HFF-Myc (cell line): ENCODE data around the gene C15orf61.
A peak's percentile ranks its signal among the peaks of the same experiment; 100 is the strongest.

Source experiments
- DNase-seq: peaks from one replicate; pipeline ENCODE4 v3.0.0-alpha.2; 2011; ENCODE audit warnings: low read depth; ENCODE audit errors: extremely low read depth
- H3K4me3 ChIP-seq: replicated peaks from 2 replicates; pipeline ENCODE4 v1.5.1; 2011; ENCODE audit warnings: low read depth, mild to moderate bottlenecking, control low read depth, low read length
- TF ChIP-seq, protein P1 (sequence below): IDR thresholded peaks from 2 replicates; pipeline ENCODE4 v1.5.1; 2012; ENCODE audit warnings: mild to moderate bottlenecking, low read depth, low read length, control low read depth; ENCODE audit errors: missing control alignments

The C15orf61 gene

DNA sequence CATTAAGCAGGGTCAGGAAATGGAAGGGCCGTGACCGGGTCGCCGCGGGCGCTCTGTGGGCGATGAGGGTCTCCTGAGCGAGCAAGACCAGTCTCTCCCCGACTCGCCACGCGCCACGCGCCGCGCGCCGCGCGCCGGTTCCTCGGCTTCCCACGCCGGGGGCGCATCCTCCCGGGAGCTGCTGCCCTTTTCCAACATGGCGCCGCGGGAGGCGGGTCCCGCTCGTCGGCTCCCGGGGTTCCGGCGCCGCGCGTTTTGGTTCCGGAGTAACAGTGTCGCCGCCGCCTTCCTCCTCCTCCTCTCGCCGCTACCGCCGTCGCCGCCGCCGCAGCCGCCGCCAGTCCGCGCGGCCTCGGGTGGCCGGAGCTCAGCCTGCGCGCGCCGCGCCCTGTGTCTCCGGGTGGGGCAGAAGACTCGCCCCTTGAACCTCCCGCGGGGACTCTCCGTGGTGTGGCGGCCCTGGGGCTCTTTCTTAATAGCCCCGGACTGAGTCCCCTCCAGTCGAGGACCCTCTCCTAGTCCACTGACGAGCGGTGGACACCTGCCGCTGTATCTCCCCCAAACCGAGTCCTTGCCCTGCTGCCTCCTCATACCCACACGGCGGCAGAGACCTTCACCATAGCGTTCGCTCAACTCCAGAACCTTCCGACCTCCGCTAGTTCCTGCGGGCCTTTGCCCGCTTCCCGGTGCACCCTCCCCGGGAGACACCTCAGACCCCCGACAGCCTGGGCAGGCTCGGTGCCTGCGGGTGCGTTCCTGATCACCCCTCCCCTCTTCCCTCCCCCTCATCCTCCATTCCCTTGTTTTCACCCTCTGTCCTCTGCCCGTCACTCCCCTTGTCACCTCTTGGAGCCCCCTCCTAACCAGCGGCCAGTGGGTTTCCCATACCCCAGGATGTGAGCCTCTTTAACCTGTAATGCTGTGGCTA, 21.8 kb downstream of the C15orf61 start, which contains the start of gene MAP2K5:
TSS of gene MAP2K5 (plus strand) at position 284 of the 928 bp plus-strand sequence. CDS start at position 917, 633 bp downstream.
- DNase-seq: no peak
- TF ChIP-seq, protein P1, sequence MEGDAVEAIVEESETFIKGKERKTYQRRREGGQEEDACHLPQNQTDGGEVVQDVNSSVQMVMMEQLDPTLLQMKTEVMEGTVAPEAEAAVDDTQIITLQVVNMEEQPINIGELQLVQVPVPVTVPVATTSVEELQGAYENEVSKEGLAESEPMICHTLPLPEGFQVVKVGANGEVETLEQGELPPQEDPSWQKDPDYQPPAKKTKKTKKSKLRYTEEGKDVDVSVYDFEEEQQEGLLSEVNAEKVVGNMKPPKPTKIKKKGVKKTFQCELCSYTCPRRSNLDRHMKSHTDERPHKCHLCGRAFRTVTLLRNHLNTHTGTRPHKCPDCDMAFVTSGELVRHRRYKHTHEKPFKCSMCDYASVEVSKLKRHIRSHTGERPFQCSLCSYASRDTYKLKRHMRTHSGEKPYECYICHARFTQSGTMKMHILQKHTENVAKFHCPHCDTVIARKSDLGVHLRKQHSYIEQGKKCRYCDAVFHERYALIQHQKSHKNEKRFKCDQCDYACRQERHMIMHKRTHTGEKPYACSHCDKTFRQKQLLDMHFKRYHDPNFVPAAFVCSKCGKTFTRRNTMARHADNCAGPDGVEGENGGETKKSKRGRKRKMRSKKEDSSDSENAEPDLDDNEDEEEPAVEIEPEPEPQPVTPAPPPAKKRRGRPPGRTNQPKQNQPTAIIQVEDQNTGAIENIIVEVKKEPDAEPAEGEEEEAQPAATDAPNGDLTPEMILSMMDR: no peak
- peak within 1 kb of the TSS; percentile 70 for H3K4me3 ChIP-seq

DNA sequence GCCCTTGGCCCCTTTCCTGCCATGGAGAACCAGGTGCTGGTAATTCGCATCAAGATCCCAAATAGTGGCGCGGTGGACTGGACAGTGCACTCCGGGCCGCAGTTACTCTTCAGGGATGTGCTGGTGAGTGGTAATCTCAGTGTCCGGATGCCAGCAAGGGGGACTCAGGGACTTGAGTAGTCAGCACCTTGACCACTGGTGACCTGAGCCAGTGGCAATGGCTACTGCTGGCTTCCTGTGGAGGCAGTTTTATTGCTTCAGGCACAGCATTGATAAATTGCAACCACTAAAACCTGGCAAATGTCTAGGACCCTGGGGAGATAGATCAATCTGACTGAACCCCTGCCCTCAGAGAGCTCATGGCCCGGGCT, 22.4 kb downstream of the C15orf61 start:
- DNase-seq: no peak
- TF ChIP-seq, protein P1: no peak
- H3K4me3 ChIP-seq: peak overlapping the region; percentile 70

DNA sequence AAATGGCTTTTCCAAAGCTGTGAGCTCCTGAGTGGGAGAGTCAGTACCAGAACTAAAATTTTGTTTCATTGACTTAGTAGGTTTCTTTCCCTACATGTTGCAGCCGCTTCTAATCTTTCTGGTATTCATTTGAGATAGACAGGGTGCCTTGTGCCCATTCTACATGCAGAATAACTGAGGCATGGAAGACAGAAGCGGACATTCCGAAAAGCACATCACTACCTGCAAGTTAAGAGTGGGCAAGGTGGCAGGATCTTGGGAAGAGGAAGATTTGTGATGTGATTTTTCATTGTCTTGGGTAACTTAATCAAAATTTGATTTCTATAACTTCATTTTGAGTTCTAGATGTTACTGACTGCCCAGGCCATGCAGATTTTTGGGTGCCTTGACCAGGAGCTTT, 23.5 kb downstream of the C15orf61 start:
- TF ChIP-seq, protein P1: no peak
- DNase-seq: no peak
- no peak overlapping the region for H3K4me3 ChIP-seq

DNA sequence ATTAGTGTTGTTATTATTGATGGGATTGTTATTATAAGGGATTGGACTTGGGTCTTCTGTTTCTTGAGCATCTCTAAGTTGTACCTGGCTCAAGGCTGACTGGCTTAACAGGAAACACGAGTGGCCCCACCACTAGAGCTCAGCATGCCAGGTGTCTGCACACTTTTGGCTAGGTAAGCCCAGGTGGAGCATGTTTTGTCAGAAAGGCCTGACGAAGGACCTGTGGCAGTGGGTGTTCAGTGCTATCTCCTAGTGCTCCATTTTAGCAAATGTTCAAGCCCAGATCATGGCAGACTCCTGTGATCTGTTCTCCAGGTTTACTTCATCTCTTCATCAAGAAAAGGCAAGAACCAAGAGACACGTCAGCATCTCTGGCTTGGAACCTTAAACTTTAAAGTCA, 24.9 kb downstream of the C15orf61 start:
- DNase-seq: no peak
- TF ChIP-seq, protein P1: no peak

DNA sequence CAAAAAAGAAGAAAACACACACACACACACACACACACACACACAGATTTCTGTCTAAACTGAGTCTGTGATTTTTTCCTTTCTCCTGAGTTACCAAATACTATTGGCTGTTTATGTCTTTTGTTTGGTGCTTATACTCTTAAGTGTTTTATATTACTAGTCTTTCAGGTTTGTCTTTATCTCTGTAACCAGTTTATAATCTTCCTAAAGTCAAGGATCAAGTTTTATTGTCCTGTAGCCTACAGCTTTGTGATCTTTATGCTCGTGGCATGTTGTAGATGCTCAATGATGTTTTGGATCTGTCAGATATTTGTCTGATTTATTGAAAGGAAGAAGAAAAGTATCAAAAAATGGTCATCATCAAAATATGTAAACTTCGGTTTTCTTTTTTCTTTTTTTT, 26.1 kb downstream of the C15orf61 start:
- no peak for DNase-seq

More for the DNA sequence above, 24.9 kb downstream of the C15orf61 start:
- no peak overlapping the region for H3K4me3 ChIP-seq

DNA sequence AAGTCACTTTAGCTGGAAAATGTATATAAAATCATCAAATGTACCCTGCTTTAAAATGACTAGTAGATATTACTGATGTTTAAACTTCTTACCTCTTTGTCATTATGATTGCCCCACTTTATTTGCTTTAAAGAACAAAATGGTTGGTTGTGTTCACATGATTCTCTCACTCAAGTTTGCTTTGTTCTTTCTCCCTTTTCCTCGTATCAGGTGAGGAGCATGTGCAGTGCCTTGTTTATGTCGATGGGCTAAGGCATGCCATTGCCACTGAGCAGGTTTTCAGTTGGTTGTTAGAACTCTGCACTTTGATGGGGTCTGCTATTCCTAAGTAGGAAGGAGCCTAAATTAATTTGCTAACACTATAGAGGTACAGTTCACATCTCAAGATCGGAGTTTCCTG, 26.9 kb downstream of the C15orf61 start:
- H3K4me3 ChIP-seq: no peak overlapping the region
- DNase-seq: no peak

More for the DNA sequence above, 26.1 kb downstream of the C15orf61 start:
- TF ChIP-seq, protein P1: no peak
- H3K4me3 ChIP-seq: no peak overlapping the region

More for the DNA sequence above, 26.9 kb downstream of the C15orf61 start:
- TF ChIP-seq, protein P1: no peak
